WTC11 (cell line): Measurements from ENCODE around the gene TMEM258. TPM values are rescaled to one million over a fixed set of nuclear protein-coding genes. Genes with fewer than 3 reads are reported as not detected.
A peak's percentile ranks its signal among the peaks of the same experiment; 100 is the strongest.

Experiments used
- ATAC-seq: fragments of 200-7000 bp; cut with Tn5 transposase; 2 replicates; pipeline ENCODE4 v1.10.0; 2021; ENCODE audit warnings: mild to moderate bottlenecking, moderate library complexity
- CTCF ChIA-PET: fragments of 300-600 bp; sonication (Branson Sonifier 250); formaldehyde crosslinking; loops from one replicate; lab custom pipeline; 2021; ENCODE audit warnings: antibody characterized with exemption; lab: Charles Lee
- POLR2A ChIA-PET: fragments of 350-600 bp; sonication (Branson Sonifier 250); formaldehyde crosslinking; loops from one replicate; lab custom pipeline; 2021; ENCODE audit warnings: antibody characterized with exemption; lab: Charles Lee
- DNase-seq: peaks from one replicate; pipeline ENCODE4 v3.0.0; 2021; ENCODE audit warnings: low spot score
- H3K27ac Mint-ChIP-seq: 2 replicates; pipeline ENCODE4 v1.8.0; 2021; ENCODE audit warnings: mixed read lengths
- H3K27me3 Mint-ChIP-seq: 2 replicates; pipeline ENCODE4 v1.8.0; 2021; ENCODE audit warnings: low read depth, mild to moderate bottlenecking, moderate library complexity, mixed read lengths
- H3K36me3 Mint-ChIP-seq: 2 replicates; pipeline ENCODE4 v1.8.0; 2021; ENCODE audit warnings: mixed read lengths
- H3K4me1 Mint-ChIP-seq: 2 replicates; pipeline ENCODE4 v1.8.0; 2022; ENCODE audit warnings: mixed read lengths
- H3K4me3 Mint-ChIP-seq: 2 replicates; pipeline ENCODE4 v1.8.0; 2021; ENCODE audit warnings: mild to moderate bottlenecking, moderate library complexity, mixed read lengths
- H3K9me3 Mint-ChIP-seq: 2 replicates; pipeline ENCODE4 v1.8.0; 2021; ENCODE audit warnings: mixed read lengths
- EMX1 ChIP-seq: fragments of 250-450 bp; sonication (Bioruptor Pico); IDR thresholded peaks from 2 replicates; pipeline ENCODE4 v1.8.0; 2021; ENCODE audit warnings: mild to moderate bottlenecking
- ETV6 ChIP-seq: sonication (generic); formaldehyde crosslinking; IDR thresholded peaks from 2 replicates; pipeline ENCODE4 v1.8.1; 2022; ENCODE audit warnings: mild to moderate bottlenecking, missing genetic modification reagents
- HMGA2 ChIP-seq: fragments of 250-450 bp; sonication (Bioruptor Pico); IDR thresholded peaks from 2 replicates; pipeline ENCODE4 v1.4.0; 2021; ENCODE audit warnings: mild to moderate bottlenecking, moderate library complexity
- JAZF1 ChIP-seq: fragments of 250-450 bp; sonication (Bioruptor Pico); IDR thresholded peaks from 2 replicates; pipeline ENCODE4 v1.9.0; 2021; ENCODE audit warnings: moderate library complexity, mild to moderate bottlenecking, inconsistent platforms
- NR1H2 ChIP-seq: sonication (generic); formaldehyde crosslinking; IDR thresholded peaks from 2 replicates; pipeline ENCODE4 v1.9.0; 2021; ENCODE audit warnings: mild to moderate bottlenecking, moderate library complexity, missing genetic modification reagents
- RORB ChIP-seq: fragments of 250-450 bp; sonication (Bioruptor Pico); IDR thresholded peaks from 2 replicates; pipeline ENCODE4 v1.9.0; 2021; ENCODE audit warnings: mild to moderate bottlenecking
- ZNF416 ChIP-seq: fragments of 250-450 bp; sonication (Bioruptor Pico); IDR thresholded peaks from 2 replicates; pipeline ENCODE4 v1.9.0; 2021; ENCODE audit warnings: mild to moderate bottlenecking, inconsistent platforms
- total RNA-seq: library from RNA; stranded (reverse); gene quantifications from 3 replicates; pipeline ENCODE4 v1.2.3, GENCODE V29; 2021
- TF ChIP-seq, protein P1 (sequence below): sonication (generic); formaldehyde crosslinking; IDR thresholded peaks from 2 replicates; pipeline ENCODE4 v1.8.0; 2023; ENCODE audit warnings: mild to moderate bottlenecking, missing genetic modification reagents
- TF ChIP-seq, protein P2 (sequence below): sonication (generic); formaldehyde crosslinking; IDR thresholded peaks from 2 replicates; pipeline ENCODE4 v1.8.0; 2022; ENCODE audit warnings: mild to moderate bottlenecking, missing genetic modification reagents
- TF ChIP-seq, protein P3 (sequence below): fragments of 250-450 bp; sonication (Bioruptor Pico); IDR thresholded peaks from 2 replicates; pipeline ENCODE4 v1.9.0; 2021; ENCODE audit warnings: mild to moderate bottlenecking, borderline replicate concordance
- TF ChIP-seq, protein P4 (sequence below): sonication (generic); formaldehyde crosslinking; IDR thresholded peaks from 2 replicates; pipeline ENCODE4 v1.8.0; 2022; ENCODE audit warnings: mild to moderate bottlenecking, missing genetic modification reagents
- TF ChIP-seq, protein P5 (sequence below): fragments of 250-450 bp; sonication (Bioruptor Pico); IDR thresholded peaks from 2 replicates; pipeline ENCODE4 v1.9.0; 2021; ENCODE audit warnings: mild to moderate bottlenecking
- TF ChIP-seq, protein P6 (sequence below): sonication (generic); formaldehyde crosslinking; IDR thresholded peaks from 2 replicates; pipeline ENCODE4 v1.8.1; 2023; ENCODE audit warnings: mild to moderate bottlenecking, missing genetic modification reagents
- TF ChIP-seq, protein P7 (sequence below): sonication (generic); formaldehyde crosslinking; IDR thresholded peaks from 2 replicates; pipeline ENCODE4 v1.8.1; 2023; ENCODE audit warnings: mild to moderate bottlenecking, missing genetic modification reagents
- TF ChIP-seq, protein P8 (sequence below): sonication (generic); formaldehyde crosslinking; conservative IDR thresholded peaks from 2 replicates; pipeline ENCODE4 v1.8.1; 2022; ENCODE audit warnings: mild to moderate bottlenecking, missing genetic modification reagents

The TMEM258 gene
- total RNA-seq, 1 experiment from 2014 or later, result 175 TPM

- TF ChIP-seq, protein P1, sequence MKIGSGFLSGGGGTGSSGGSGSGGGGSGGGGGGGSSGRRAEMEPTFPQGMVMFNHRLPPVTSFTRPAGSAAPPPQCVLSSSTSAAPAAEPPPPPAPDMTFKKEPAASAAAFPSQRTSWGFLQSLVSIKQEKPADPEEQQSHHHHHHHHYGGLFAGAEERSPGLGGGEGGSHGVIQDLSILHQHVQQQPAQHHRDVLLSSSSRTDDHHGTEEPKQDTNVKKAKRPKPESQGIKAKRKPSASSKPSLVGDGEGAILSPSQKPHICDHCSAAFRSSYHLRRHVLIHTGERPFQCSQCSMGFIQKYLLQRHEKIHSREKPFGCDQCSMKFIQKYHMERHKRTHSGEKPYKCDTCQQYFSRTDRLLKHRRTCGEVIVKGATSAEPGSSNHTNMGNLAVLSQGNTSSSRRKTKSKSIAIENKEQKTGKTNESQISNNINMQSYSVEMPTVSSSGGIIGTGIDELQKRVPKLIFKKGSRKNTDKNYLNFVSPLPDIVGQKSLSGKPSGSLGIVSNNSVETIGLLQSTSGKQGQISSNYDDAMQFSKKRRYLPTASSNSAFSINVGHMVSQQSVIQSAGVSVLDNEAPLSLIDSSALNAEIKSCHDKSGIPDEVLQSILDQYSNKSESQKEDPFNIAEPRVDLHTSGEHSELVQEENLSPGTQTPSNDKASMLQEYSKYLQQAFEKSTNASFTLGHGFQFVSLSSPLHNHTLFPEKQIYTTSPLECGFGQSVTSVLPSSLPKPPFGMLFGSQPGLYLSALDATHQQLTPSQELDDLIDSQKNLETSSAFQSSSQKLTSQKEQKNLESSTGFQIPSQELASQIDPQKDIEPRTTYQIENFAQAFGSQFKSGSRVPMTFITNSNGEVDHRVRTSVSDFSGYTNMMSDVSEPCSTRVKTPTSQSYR (CRISPR knock-in tag), result no peak
- no peak for TF ChIP-seq ETV6 (CRISPR knock-in tag)
These were observed 3.6 kb upstream of the TMEM258 start (continued) for GRCh38 chr11:61795876-61796526.

- no peak for ATAC-seq
- TF ChIP-seq RORB (CRISPR knock-in tag) (no peak), HMGA2 (no peak), NR1H2 (CRISPR knock-in tag) (no peak), JAZF1 (no peak), EMX1 (CRISPR knock-in tag) (no peak), ZNF416 (CRISPR knock-in tag) (no peak)
- TF ChIP-seq, protein P2, sequence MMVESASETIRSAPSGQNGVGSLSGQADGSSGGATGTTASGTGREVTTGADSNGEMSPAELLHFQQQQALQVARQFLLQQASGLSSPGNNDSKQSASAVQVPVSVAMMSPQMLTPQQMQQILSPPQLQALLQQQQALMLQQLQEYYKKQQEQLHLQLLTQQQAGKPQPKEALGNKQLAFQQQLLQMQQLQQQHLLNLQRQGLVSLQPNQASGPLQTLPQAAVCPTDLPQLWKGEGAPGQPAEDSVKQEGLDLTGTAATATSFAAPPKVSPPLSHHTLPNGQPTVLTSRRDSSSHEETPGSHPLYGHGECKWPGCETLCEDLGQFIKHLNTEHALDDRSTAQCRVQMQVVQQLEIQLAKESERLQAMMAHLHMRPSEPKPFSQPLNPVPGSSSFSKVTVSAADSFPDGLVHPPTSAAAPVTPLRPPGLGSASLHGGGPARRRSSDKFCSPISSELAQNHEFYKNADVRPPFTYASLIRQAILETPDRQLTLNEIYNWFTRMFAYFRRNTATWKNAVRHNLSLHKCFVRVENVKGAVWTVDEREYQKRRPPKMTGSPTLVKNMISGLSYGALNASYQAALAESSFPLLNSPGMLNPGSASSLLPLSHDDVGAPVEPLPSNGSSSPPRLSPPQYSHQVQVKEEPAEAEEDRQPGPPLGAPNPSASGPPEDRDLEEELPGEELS (CRISPR knock-in tag), result no peak
- TF ChIP-seq, protein P3, sequence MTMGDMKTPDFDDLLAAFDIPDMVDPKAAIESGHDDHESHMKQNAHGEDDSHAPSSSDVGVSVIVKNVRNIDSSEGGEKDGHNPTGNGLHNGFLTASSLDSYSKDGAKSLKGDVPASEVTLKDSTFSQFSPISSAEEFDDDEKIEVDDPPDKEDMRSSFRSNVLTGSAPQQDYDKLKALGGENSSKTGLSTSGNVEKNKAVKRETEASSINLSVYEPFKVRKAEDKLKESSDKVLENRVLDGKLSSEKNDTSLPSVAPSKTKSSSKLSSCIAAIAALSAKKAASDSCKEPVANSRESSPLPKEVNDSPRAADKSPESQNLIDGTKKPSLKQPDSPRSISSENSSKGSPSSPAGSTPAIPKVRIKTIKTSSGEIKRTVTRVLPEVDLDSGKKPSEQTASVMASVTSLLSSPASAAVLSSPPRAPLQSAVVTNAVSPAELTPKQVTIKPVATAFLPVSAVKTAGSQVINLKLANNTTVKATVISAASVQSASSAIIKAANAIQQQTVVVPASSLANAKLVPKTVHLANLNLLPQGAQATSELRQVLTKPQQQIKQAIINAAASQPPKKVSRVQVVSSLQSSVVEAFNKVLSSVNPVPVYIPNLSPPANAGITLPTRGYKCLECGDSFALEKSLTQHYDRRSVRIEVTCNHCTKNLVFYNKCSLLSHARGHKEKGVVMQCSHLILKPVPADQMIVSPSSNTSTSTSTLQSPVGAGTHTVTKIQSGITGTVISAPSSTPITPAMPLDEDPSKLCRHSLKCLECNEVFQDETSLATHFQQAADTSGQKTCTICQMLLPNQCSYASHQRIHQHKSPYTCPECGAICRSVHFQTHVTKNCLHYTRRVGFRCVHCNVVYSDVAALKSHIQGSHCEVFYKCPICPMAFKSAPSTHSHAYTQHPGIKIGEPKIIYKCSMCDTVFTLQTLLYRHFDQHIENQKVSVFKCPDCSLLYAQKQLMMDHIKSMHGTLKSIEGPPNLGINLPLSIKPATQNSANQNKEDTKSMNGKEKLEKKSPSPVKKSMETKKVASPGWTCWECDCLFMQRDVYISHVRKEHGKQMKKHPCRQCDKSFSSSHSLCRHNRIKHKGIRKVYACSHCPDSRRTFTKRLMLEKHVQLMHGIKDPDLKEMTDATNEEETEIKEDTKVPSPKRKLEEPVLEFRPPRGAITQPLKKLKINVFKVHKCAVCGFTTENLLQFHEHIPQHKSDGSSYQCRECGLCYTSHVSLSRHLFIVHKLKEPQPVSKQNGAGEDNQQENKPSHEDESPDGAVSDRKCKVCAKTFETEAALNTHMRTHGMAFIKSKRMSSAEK (CRISPR knock-in tag), result no peak
- ChIA-PET POLR2A (no interaction called here), CTCF (interaction anchor here (3.0 to 4.0 kb wide), 2 partner anchors 34 to 287 kb away, joined by 19 to 28 read pairs; partner anchors contain the start of gene FADS2)
- H3K36me3 Mint-ChIP-seq, result peaks cover 30% of the 10 kb centered on the region
- no peak for DNase-seq
- no peaks in the 10 kb centered on the region for H3K9me3 Mint-ChIP-seq
- no peaks in the 10 kb centered on the region for H3K27me3 Mint-ChIP-seq
- no peak overlapping the region for H3K4me3 Mint-ChIP-seq
- H3K4me1 Mint-ChIP-seq, result peaks cover 21% of the 10 kb centered on the region
- H3K27ac Mint-ChIP-seq, result peak overlapping the region; percentile 70; the same call in 1 of the 2 replicates
These were observed 3.1 kb upstream of the TMEM258 start for GRCh38 chr11:61795459-61795858.

- Mint-ChIP-seq H3K27me3 (no peaks in the 10 kb centered on the region), H3K9me3 (no peaks in the 10 kb centered on the region), H3K36me3 (peaks cover 32% of the 10 kb centered on the region), H3K4me1 (peaks cover 21% of the 10 kb centered on the region), H3K4me3 (0 out of 2 replicates have a peak overlapping the region, but pooled peaks have one; percentile 12), H3K27ac (no peak overlapping the region)
- ATAC-seq, result no peak
- DNase-seq, result no peak
- ChIA-PET POLR2A (interaction anchor here (2.3 kb wide), 1 partner anchor 21 kb away, joined by 18 read pairs; the partner anchor contains the start of gene FADS1), CTCF (no interaction called here)
- TF ChIP-seq, protein P4, sequence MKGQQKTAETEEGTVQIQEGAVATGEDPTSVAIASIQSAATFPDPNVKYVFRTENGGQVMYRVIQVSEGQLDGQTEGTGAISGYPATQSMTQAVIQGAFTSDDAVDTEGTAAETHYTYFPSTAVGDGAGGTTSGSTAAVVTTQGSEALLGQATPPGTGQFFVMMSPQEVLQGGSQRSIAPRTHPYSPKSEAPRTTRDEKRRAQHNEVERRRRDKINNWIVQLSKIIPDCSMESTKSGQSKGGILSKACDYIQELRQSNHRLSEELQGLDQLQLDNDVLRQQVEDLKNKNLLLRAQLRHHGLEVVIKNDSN (CRISPR knock-in tag), result no peak
- TF ChIP-seq, protein P1 (CRISPR knock-in tag), result no peak
- TF ChIP-seq, protein P5, sequence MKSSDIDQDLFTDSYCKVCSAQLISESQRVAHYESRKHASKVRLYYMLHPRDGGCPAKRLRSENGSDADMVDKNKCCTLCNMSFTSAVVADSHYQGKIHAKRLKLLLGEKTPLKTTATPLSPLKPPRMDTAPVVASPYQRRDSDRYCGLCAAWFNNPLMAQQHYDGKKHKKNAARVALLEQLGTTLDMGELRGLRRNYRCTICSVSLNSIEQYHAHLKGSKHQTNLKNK (CRISPR knock-in tag), result no peak
- TF ChIP-seq, protein P6, sequence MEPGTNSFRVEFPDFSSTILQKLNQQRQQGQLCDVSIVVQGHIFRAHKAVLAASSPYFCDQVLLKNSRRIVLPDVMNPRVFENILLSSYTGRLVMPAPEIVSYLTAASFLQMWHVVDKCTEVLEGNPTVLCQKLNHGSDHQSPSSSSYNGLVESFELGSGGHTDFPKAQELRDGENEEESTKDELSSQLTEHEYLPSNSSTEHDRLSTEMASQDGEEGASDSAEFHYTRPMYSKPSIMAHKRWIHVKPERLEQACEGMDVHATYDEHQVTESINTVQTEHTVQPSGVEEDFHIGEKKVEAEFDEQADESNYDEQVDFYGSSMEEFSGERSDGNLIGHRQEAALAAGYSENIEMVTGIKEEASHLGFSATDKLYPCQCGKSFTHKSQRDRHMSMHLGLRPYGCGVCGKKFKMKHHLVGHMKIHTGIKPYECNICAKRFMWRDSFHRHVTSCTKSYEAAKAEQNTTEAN (CRISPR knock-in tag), result no peak
- TF ChIP-seq, protein P7, sequence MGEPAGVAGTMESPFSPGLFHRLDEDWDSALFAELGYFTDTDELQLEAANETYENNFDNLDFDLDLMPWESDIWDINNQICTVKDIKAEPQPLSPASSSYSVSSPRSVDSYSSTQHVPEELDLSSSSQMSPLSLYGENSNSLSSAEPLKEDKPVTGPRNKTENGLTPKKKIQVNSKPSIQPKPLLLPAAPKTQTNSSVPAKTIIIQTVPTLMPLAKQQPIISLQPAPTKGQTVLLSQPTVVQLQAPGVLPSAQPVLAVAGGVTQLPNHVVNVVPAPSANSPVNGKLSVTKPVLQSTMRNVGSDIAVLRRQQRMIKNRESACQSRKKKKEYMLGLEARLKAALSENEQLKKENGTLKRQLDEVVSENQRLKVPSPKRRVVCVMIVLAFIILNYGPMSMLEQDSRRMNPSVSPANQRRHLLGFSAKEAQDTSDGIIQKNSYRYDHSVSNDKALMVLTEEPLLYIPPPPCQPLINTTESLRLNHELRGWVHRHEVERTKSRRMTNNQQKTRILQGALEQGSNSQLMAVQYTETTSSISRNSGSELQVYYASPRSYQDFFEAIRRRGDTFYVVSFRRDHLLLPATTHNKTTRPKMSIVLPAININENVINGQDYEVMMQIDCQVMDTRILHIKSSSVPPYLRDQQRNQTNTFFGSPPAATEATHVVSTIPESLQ (CRISPR knock-in tag), result no peak
- TF ChIP-seq, protein P8, sequence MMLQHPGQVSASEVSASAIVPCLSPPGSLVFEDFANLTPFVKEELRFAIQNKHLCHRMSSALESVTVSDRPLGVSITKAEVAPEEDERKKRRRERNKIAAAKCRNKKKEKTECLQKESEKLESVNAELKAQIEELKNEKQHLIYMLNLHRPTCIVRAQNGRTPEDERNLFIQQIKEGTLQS, result no peak
These were observed 2.2 kb upstream of the TMEM258 start for GRCh38 chr11:61794579-61794978.
